ENCODE data around the gene CENPO. TPM values are rescaled to one million over a fixed set of nuclear protein-coding genes. Genes with fewer than 3 reads are reported as not detected.
"Not testable (repeated sequence)": the region's sequence is repeated elsewhere in the genome, so short reads cannot be mapped to it uniquely, and the experiment has no call there.

The CENPO gene
- total RNA-seq, 1 donor from 2014 or later = 3.7 TPM

DNA sequence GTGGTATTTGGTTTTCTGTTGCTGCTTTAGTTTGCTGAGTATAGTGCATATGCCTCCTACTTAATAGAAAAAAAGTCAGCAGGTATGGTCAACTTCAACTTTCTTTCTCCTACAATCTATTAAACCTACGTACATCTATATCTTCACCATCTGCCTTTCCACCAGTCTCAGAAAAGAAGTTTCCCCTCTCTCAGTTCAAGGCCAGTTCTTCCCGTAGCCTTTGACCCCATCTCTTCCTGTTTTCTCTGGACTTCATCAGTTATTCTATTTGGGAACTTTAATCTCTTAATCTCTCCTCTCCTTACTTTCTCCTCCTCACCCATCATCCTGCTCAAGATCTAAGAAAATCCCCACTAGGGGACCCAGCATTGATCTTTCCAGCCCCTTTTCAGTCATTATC lies 5.7 kb upstream of the CENPO start:
- no peak for DNase-seq (ENCODE audit: low spot score)

GRCh38 chr2:24788816-24789215 lies 4.4 kb upstream of the CENPO start:
- no peak for DNase-seq (ENCODE audit: low spot score)

DNA sequence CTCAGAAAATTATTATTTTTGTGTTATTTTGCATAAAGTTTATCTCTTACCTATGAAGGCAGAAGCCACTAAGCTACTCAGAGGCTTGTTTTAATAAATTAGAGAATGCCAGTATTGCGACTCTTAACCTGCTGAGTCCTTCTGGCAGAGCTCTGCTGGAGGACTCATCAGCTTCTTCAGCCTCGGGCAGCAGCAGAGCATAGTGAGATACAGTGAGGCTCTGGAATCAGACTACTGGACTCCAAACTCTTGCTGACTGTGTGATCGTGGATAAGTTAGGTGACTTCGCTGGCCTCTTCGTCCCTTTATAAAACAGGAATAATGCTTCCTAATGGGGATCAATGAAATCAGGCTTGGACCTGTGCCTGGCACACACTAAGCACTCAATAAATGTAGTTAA lies 1.8 kb upstream of the CENPO start:
- DNase-seq (ENCODE audit: low spot score) = no peak

GRCh38 chr2:24792542-24792873 lies 717 bp upstream of the CENPO start:
- DNase-seq (ENCODE audit: low spot score) = no peak

DNA sequence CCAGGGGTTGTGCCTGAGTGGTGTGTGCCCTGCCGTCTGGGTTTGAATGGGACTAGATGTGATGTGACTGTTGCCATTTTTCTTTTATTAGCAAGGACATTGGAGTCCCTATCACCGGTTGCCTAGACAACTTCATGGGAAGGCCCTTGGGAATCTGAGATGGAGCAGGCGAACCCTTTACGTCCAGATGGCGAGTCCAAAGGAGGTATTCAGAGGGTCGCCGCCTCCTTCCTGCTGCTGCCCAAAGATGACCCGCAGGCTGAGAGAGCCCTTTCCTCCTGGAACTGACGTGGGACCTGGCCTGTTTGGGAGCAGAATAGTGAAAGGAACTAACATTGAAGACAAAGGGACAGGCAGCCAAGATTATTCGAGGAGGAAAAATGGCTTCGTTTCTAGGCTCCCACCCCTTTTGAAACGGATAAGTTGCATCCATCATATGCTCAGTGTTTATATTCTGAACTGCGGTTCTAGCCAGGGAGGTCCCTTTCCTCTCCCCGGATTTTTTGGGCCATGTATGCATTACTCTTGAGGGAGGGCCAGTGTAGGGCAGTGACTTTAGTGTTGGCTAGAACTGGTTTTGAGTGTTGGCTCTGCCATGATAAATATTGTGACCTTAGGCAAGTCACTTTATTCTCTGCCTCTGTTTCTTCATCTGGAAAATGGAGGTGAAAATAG lies 673 bp downstream of the CENPO start:
- no peak for DNase-seq (ENCODE audit: low spot score)

DNA sequence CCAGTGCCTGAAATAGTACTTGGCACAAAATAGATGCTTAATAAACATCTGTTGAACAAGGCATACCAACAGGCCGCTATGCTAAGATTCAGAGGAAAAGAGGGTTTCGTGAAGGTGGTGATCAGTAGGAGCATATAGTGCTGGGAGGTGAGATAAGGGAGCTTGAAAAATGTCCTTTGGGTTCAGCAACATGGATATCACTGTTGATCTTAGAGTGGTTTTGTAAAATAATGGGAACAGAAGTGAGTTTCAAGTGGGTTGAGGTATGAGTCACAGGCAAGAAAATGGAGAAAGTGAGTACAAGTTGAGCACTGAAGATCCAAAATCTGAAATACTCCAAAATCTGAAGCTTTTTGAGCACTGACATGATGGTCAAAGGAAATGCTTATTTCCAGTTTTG lies 4.4 kb downstream of the CENPO start:
- DNase-seq (ENCODE audit: low spot score) = no peak

GRCh38 chr2:24800487-24800886 lies 7.3 kb downstream of the CENPO start:
- not testable (repeated sequence) for DNase-seq (ENCODE audit: low spot score)

GRCh38 chr2:24805811-24806660 lies 12.8 kb downstream of the CENPO start:
- not testable (repeated sequence) for DNase-seq (ENCODE audit: low spot score)

GRCh38 chr2:24806661-24807036 lies 13.4 kb downstream of the CENPO start:
- DNase-seq (ENCODE audit: low spot score) = no peak

GRCh38 chr2:24809316-24810007 lies 16.2 kb downstream of the CENPO start:
- no peak for DNase-seq (ENCODE audit: low spot score)

- DNase-seq (ENCODE audit: low spot score) = no peak
Observed at GRCh38 chr2:24813691-24814137, 20.5 kb downstream of the CENPO start.

GRCh38 chr2:24814516-24814915 lies 21.3 kb downstream of the CENPO start:
- DNase-seq (ENCODE audit: low spot score) = no peak

DNA sequence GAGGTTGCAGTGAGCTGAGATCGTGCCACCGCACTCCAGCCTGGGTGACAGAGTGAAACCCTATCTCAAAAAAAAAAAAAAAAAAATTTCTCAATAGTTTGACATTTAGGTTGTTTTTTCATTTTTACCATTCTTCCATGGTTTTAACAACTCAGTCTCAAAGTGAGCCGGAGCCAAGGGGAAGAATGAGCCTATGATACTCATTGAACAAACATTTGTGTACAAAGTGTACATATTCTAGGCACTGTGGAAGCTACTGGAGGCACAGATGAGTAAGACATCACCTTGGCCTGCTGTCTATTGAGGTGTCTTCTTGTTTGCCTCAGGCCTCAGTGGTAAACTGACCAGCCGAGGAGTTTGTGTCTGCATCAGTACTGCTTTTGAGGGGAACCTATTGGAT lies 21.9 kb downstream of the CENPO start:
- no peak for DNase-seq (ENCODE audit: low spot score)

GRCh38 chr2:24816404-24816803 lies 23.2 kb downstream of the CENPO start:
- no peak for DNase-seq (ENCODE audit: low spot score)

DNA sequence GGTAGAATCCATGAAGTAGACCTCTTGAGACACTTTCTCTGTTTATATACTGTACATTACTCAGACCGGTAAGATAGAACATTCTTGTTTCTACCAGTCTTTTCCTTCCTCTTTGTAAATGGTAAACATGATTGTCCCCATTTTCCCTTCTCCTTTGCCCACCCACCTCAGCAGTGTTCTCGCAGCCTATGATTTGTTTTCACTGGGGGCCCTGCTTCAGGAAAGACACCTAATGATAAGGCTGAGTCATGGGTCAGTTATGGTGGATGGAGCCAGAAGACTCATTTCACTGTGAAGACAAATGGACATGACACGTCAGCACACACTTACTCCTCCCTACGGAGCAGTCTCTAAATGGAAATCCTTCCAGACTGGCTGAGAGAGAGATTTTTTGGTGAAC lies 23.7 kb downstream of the CENPO start:
- no peak for DNase-seq (ENCODE audit: low spot score)

DNA sequence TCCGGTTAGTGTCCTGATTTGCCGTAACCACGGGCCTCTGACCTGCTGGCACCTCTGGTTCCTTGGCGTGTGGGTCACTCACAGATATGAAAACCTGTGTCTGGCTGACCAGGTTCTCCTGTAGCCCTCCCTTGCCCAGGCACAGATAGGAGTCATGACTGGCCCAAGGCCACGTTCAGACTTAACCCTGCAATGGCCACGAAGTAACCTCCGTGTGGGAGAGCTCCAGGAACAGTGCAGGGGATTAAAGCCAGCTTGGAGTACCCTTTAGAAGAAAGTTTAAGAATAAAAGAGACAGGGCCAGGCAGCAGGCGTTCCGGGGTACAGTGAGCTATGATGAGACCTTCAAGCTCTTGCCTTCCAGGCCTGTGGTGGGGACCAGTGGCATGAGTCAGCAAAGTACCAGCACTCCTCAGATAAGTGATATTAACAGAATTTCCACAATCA lies 25.5 kb downstream of the CENPO start:
- peak; percentile 49 for DNase-seq (ENCODE audit: low spot score)

GRCh38 chr2:24819442-24820174 lies 26.4 kb downstream of the CENPO start:
- peak; percentile 82 for DNase-seq (ENCODE audit: low spot score)

DNA sequence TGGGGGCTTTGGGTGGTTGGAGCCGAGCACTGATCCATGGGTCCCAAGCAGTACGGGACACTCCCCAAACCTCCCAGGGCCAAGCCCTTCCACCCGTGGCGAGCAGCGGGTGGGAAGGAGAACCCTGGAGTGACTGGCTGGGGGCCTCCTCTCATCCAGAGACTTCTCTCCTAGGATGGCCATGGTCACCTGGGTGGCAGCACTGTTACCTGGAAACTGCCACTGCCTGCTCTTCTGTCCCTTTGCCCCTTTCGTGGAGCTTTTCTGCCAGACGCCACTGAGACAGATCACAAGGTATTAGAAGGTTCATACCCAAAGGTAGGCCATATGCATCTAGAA lies 26.9 kb downstream of the CENPO start:
- DNase-seq (ENCODE audit: low spot score) = peak; percentile 18

- peak; percentile 57 for DNase-seq (ENCODE audit: low spot score)
Observed at GRCh38 chr2:24820598-24821432, 27.6 kb downstream of the CENPO start.

DNA sequence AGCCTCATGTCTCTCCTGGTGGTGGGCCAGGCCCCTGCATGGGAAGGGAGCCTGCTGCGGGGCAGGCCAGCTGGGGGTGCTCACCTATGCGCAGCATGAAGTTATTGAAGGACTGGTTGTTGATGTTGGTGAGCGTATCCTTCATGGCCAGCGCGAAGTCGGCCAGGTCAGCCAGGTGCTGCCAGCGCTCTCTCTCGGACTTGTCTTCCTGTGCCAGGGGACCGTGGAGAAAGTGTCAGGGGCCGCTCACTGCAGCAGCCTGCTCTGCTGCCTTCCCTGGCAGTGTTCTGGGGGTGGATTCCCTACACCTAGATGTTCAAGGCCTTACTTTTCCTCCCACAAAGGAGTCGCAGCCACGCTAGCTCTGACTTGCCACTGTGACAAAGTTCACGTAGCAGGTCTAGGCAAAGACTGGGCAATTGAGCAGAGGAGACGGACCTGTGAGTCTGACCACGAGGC lies 28.2 kb downstream of the CENPO start:
- DNase-seq (ENCODE audit: low spot score) = peak; percentile 72
